CD4-positive, alpha-beta T cell (primary cell): ENCODE results near the gene EEPD1. TPM values are rescaled to one million over a fixed set of nuclear protein-coding genes. Genes with fewer than 3 reads are reported as not detected.

Source experiments
- ATAC-seq: fragments of 200-7000 bp; cut with Tn5 transposase; one replicate; pipeline ENCODE4 v1.10.0; 2022; ENCODE audit warnings: mild to moderate bottlenecking; ENCODE audit not compliant: poor library complexity
- CTCF ChIA-PET: fragments of 350-600 bp; sonication (Branson Sonifier 250); formaldehyde crosslinking; loops from one replicate; lab custom pipeline; 2021; ENCODE audit warnings: antibody characterized with exemption, inconsistent platforms; lab: Charles Lee
- POLR2A ChIA-PET: fragments of 350-600 bp; sonication (Branson Sonifier 250); formaldehyde crosslinking; loops from one replicate; lab custom pipeline; 2021; ENCODE audit warnings: antibody characterized with exemption, inconsistent platforms; lab: Charles Lee
- DNase-seq, 14 experiments: peaks; one replicate each; pipeline ENCODE4 v3.0.0-alpha.2; 2013 to 2020; ENCODE audit warnings: mixed read lengths in 2 of 14
- H3K27ac ChIP-seq, 2 donors: one replicate each; pipeline versions ENCODE4 v1.5.1 to v1.7.0; 2013; ENCODE audit warnings: low read length in 2 of 2, low read depth in 1 of 2, mild to moderate bottlenecking in 1 of 2
- H3K27me3 ChIP-seq, 2 experiments: 1 replicate in 1 of 2; 2 replicates in 1 of 2; pipeline versions ENCODE4 v1.6.1 to v1.7.0; 2013; ENCODE audit warnings: low read length in 2 of 2, control low read depth in 1 of 2, mild to moderate bottlenecking in 1 of 2, moderate library complexity in 1 of 2; ENCODE audit not compliant: insufficient read depth in 2 of 2, control insufficient read depth in 1 of 2
- H3K36me3 ChIP-seq: one replicate; pipeline ENCODE4 v1.6.1; 2013; ENCODE audit warnings: low read length, control low read depth; ENCODE audit not compliant: insufficient read depth
- H3K4me1 ChIP-seq: one replicate; pipeline ENCODE4 v1.6.1; 2013; ENCODE audit warnings: low read length, control low read depth; ENCODE audit not compliant: insufficient read depth
- H3K4me3 ChIP-seq: one replicate; pipeline ENCODE4 v1.5.1; 2013; ENCODE audit warnings: mild to moderate bottlenecking, low read length, moderate library complexity
- H3K9me3 ChIP-seq, 2 experiments: 1 replicate in 1 of 2; 2 replicates in 1 of 2; pipeline versions ENCODE4 v1.6.1 to v1.7.0; 2013; ENCODE audit warnings: low read length in 2 of 2, mild to moderate bottlenecking in 2 of 2, control low read depth in 1 of 2, moderate library complexity in 1 of 2; ENCODE audit not compliant: control insufficient read depth in 1 of 2, insufficient read depth in 1 of 2
- H3K27ac Mint-ChIP-seq: one replicate; pipeline ENCODE4 v1.8.0; 2020; ENCODE audit warnings: mixed read lengths
- H3K27me3 Mint-ChIP-seq: one replicate; pipeline ENCODE4 v1.8.0; 2021; ENCODE audit warnings: mixed read lengths
- H3K36me3 Mint-ChIP-seq: one replicate; pipeline ENCODE4 v1.8.0; 2021; ENCODE audit warnings: low read depth, mixed read lengths
- H3K4me1 Mint-ChIP-seq: one replicate; pipeline ENCODE4 v1.8.0; 2021; ENCODE audit warnings: low read depth, mixed read lengths
- H3K4me3 Mint-ChIP-seq: one replicate; pipeline ENCODE4 v1.8.0; 2020; ENCODE audit warnings: mild to moderate bottlenecking, mixed read lengths
- H3K9me3 Mint-ChIP-seq: one replicate; pipeline ENCODE4 v1.8.0; 2020; ENCODE audit warnings: mixed read lengths
- CTCF ChIP-seq: fragments of 200-600 bp; IDR thresholded peaks from one replicate; pipeline ENCODE4 v1.8.0; 2022; ENCODE audit warnings: antibody characterized with exemption, mild to moderate bottlenecking
- intact Hi-C, 2 experiments: fragments of 100-400 bp; cut with DNase I in 1 of 2; cut with micrococcal nuclease in 1 of 2; formaldehyde crosslinking; loops; one replicate each; pipeline versions ENCODE4 v1.15.1 to v1.9.0; 2023 to 2025; cut with DNase I, micrococcal nuclease
- total RNA-seq, 174 experiments: library from RNA in 2 of 174; stranded (reverse) in 2 of 174; gene quantifications; one replicate each; pipeline ENCODE4 v1.2.3 and lab custom pipeline; 2021 to 2026

Gene EEPD1
- total RNA-seq, 2 experiments from 2014 or later = 4.4 to 4.6 TPM

DNA sequence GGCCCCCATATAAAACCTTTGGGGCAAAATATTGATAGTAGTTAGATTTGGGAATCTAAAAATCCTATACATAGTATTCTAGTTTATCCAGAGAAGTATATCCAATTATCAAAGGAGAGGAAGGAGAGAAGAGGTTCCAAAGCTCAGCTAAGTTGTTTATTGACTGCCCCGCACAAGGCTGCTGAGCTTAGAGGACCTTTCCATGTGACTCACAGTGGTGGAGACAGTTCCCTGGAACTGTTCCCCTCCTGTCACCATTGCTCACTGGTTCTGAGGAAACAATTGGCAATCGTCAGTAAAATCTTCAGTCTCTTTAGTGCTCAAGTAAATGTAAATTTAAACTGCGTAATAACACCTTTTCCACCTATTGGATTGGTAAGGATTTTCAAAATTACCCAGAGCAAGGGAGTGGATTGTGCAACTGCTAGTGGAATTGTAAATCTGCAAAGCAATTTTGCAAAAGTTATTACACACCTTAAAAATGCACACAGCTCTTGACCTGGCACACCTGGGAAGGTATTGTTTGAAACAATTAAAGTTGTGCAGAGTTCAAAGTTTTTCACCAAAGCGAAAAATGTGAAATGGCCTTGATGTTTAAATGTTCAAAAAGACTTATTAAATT lies 63.1 kb downstream of the EEPD1 start:
- no peak overlapping the region for H3K27ac ChIP-seq
- Mint-ChIP-seq H3K9me3 (no peaks in the 10 kb centered on the region), H3K4me3 (no peak overlapping the region), H3K27me3 (no peaks in the 10 kb centered on the region), H3K4me1 (peaks cover under 1% of the 10 kb centered on the region), H3K27ac (no peak overlapping the region), H3K36me3 (no peaks in the 10 kb centered on the region)
- intact Hi-C loops = no loop called here
- TF ChIP-seq CTCF = no peak
- ChIA-PET CTCF (no interaction called here), POLR2A (interaction anchor here (0.7 kb wide), 1 partner anchor 605 kb away, joined by 3 read pairs; no protein-coding TSS in a partner anchor)
- no peak for ATAC-seq
- no peaks in the 10 kb centered on the region for H3K36me3 ChIP-seq
- H3K4me3 ChIP-seq = no peak overlapping the region
- DNase-seq = no peak
- H3K27me3 ChIP-seq = no peaks in the 10 kb centered on the region
- no peaks in the 10 kb centered on the region for H3K4me1 ChIP-seq
- H3K9me3 ChIP-seq = peaks cover 0 to 3% of the 10 kb centered on the region in 2 experiments

DNA sequence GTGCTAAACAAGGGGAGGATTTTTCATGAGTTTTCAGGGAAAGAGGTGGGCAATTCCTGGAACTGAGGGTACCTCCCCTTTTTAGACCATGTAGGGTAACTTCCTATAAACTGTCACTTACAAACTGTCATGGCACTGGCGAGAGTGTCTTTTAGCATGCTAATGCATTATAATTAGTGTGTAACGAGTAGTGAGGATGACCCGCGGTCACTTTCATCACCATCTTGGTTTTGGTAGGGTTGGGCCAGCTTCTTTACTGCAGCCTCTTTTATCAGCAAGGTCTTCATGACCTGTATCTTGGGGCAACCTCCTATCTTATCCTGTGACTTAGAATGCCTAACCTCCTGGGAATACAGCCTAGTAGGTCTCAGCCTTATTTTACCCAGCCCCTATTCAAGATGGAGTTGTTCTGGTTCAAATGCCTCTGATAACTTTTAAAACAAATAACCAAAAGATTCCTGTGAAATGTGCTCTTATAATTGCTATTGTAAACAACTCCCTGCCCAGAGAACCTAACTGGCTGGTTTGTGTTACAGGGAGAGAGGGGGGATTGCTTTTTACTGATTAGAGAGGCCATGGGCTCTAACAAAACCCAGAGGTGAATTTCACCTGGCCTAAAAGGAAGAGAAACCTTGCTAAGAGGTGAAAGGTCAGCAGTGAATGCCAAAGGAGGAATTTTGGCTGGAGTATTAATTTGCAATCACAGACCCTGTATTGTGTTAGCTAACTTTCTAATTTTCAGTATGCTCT lies 64.3 kb downstream of the EEPD1 start:
- H3K4me3 ChIP-seq = no peak overlapping the region
- no peaks in the 10 kb centered on the region for H3K4me1 ChIP-seq
- no peak for ATAC-seq
- no peaks in the 10 kb centered on the region for H3K36me3 ChIP-seq
- H3K27me3 ChIP-seq = no peaks in the 10 kb centered on the region
- intact Hi-C loops = no loop called here
- H3K27ac ChIP-seq = no peak overlapping the region
- CTCF ChIA-PET = no interaction called here
- no peak for TF ChIP-seq CTCF
- Mint-ChIP-seq H3K4me3 (no peak overlapping the region), H3K4me1 (no peaks in the 10 kb centered on the region), H3K27me3 (no peaks in the 10 kb centered on the region), H3K9me3 (no peaks in the 10 kb centered on the region), H3K36me3 (no peaks in the 10 kb centered on the region), H3K27ac (no peak overlapping the region)
- peaks cover 0 to 3% of the 10 kb centered on the region in 2 experiments for H3K9me3 ChIP-seq
- POLR2A ChIA-PET = interaction anchor here (0.6 kb wide), 1 partner anchor 32 kb away, joined by 3 read pairs; no protein-coding TSS in a partner anchor
- no peak for DNase-seq

GRCh38 chr7:36217961-36218284 lies 64.9 kb downstream of the EEPD1 start:
- H3K27ac ChIP-seq = no peak overlapping the region
- no peaks in the 10 kb centered on the region for H3K4me1 Mint-ChIP-seq
- TF ChIP-seq CTCF = no peak
- no peak overlapping the region for H3K4me3 Mint-ChIP-seq
- no peaks in the 10 kb centered on the region for H3K27me3 Mint-ChIP-seq
- no peak overlapping the region for H3K4me3 ChIP-seq
- H3K9me3 ChIP-seq = peaks cover 0 to 3% of the 10 kb centered on the region in 2 experiments
- POLR2A ChIA-PET = no interaction called here
- intact Hi-C loops = no loop called here
- no peak overlapping the region for H3K27ac Mint-ChIP-seq
- H3K27me3 ChIP-seq = no peaks in the 10 kb centered on the region
- H3K9me3 Mint-ChIP-seq = no peaks in the 10 kb centered on the region
- no peaks in the 10 kb centered on the region for H3K4me1 ChIP-seq
- CTCF ChIA-PET = no interaction called here
- ATAC-seq = no peak
- no peak for DNase-seq
- no peaks in the 10 kb centered on the region for H3K36me3 ChIP-seq
- no peaks in the 10 kb centered on the region for H3K36me3 Mint-ChIP-seq
